ENCODE measurements around the gene IFI27L1.

IFI27L1 gene

DNA sequence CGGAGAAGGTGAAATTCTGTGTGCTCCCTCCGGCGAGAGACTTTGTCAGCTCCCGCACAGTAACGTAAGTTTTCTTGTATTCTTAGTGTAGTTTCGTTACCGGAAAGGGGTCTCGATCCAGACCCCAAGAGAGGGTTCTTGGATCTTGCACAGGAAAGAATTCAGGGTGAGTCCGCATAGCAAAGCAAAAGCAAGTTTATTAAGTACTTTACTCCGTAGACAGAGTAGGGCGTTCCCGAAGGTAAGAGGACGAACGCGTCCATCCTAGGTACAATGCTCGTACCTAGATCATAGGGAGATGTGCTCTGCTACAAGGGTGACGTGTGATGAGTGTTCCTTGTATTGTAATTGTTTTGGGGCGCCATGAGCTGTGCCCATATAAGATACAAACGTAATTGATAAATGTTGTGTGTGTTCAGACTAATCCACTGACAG, 293 bp downstream of the IFI27L1 start:
- DNase-seq, result no peak

DNA sequence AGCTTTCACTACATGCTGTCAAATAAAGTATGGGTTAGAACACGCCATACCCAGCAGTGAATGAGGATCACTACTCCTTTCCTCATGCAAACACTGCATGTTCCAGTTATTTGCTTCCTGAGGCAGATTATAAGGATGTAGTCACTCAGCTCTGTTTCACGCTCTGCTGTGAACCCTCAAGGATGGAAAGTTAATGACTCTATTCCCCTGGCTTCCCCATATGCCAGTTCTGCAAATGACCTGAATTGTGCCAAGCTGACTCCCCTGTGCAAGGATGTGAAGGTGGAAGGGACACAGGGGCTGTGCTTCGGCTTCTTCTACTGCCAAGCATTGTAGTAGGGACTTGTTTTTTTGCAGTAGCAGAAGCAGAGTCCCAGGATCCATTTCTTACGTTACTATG, 6.8 kb downstream of the IFI27L1 start:
- no peak for DNase-seq

DNA sequence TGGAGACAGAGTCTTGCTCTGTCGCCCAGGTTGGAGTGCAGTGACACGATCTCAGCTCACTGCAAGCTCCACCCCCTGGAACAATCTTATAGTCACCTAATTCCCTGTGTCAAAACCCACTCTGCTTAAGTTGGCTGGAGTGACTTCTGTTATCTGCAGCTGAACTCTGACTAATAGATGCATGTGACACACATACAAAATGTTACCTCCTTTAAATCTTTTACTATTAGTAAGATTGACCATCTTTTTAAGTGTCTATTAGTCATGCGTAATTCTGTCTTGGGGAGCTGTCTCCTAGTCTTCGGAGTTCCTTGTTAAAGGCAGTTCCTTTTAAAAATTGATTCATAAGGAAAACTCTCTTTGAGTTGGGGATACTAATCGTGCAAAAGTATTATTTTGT, 7.4 kb downstream of the IFI27L1 start:
- DNase-seq, result no peak

DNA sequence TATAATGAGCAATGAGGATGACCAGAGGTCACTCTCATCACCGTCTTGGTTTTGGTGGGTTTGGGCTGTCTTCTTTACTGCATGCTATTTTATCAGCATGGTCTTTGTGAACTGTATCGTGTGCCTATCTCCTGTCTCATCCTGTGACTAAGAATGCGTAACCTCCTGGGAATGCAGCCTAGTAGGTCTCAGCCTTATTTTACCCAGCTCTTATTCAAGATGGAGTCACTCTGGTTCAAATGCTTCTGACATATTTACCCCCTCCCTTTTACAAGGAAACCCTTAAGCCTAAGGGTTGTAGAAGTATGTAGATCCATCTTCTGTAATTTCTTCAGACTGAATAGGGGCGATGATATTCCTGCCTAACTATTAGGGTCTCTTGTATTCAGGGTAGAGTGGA, 8.4 kb downstream of the IFI27L1 start:
- DNase-seq, result no peak

DNA sequence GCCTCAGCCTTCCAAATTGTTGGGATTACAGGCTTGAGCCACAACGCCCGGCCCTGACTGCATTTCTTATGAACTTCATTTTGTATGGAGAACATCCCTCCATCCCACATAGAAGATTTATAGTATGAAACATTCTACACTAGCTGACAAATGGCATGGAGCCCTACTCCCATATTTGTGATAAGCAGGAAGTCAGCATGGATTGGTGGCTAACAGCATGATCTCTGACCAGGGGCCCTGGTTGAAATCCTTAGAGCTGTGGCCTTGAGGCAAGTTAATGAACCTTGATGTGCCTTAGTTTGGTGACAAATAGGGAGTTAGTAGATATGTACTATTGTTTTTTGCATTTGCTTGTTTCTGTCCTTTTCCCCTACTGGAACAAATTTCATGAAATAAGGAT, 12.3 kb downstream of the IFI27L1 start:
- no peak for DNase-seq

DNA sequence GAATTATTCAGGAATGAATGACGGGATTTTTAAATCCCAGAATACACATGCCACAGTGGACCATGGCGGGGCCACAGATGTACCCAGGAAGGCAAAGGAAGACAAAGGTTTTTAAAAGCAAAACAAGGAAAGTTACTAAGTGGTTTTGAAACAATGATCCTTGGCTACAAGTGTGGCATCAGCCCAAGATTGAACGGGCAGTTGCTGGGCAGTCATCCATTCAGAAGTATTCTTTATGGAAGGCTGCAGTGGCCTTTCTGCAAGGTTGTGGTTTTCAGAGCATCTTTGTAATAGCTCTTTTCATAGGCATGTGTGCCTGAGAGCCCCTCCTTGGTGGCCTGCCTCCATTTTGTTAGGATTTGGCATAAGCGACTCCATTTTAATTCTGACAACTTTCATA, 16.0 kb downstream of the IFI27L1 start:
- DNase-seq, result no peak

DNA sequence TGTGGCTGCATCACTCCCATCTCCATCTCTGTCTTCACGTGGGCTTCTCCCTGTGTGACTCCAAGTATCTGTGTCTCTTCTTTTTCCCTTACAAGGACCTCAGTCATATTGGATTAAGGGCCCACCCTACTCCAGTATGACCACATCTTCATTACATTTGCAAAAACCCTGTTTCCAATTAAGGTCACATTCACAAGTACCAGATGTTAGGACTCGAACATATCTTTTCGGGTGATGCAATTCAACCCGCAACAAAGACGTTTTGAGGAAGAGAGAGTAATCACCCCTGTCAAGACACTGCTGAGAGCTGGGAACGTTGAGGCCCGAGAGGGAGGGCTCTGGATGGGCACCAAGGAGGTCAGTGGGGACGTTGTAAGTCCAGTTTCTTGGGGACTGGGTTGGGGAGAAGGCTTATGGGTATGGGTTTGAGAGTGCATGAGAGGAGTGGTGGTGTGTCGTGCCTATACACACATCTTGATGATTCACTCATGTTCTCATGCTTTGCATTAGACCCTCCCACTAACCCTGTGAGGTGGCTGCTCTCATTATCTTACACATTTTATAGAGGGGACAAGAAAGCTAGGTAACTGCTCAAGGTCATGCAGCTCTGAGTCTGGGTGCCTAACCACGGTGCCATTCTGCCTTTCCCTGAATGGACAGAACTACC, 17.3 kb downstream of the IFI27L1 start:
- no peak for DNase-seq

DNA sequence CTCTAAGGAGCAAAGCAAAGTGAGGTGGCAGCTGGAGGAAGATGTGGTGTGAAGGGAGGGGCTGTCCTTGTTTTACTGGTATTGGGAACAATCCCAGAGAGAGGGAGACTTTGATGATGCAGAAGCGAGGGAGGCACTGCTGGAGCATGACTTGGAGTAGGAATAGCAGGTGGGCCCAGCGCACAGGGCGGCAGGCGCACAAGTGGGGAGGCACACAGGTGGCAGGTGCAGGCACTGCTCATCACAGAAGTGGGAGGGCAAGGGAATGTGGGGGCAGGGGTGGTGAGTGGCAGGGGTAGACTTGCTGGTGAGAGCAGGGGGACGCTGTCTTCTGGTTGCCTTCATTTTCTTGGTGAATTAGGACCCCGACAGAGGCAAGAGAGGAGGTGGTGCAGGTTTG, 17.9 kb downstream of the IFI27L1 start:
- no peak for DNase-seq

DNA sequence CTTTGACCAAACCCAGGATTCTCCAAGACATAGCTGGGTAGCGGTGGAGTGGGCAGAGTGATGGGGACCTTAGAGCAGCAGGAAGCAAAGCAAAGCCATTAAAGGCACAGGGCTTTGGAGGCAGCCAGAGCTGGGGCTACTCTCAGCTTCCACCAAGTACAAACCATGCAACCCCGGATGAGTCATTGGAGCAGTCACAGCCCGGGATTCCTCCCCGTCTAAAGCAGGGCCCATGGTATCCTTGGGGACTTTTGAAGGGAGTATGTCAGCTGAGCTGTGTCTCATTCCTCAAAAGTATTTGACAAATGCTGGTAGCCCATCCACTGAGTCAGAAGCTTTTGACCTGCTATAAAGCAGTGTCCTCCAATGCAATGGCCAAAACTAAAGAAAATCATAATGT, 19.7 kb downstream of the IFI27L1 start:
- no peak for DNase-seq

DNA sequence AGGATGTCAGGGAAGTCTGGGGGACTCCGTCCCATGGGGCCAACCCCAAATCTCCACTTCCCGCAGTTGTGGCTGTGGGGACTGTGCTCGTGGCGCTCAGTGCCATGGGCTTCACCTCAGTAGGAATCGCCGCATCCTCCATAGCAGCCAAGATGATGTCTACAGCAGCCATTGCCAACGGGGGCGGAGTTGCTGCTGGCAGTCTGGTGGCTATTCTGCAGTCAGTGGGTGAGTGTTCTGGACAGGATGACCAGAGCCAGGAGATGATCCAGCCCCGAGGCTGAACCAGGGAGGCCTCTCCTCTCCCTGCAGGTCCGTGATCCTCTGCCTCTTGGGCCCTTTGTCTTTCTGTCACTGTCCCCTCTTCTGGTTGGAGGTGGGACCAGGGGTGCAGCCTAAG, 20.6 kb downstream of the IFI27L1 start:
- no peak for DNase-seq

DNA sequence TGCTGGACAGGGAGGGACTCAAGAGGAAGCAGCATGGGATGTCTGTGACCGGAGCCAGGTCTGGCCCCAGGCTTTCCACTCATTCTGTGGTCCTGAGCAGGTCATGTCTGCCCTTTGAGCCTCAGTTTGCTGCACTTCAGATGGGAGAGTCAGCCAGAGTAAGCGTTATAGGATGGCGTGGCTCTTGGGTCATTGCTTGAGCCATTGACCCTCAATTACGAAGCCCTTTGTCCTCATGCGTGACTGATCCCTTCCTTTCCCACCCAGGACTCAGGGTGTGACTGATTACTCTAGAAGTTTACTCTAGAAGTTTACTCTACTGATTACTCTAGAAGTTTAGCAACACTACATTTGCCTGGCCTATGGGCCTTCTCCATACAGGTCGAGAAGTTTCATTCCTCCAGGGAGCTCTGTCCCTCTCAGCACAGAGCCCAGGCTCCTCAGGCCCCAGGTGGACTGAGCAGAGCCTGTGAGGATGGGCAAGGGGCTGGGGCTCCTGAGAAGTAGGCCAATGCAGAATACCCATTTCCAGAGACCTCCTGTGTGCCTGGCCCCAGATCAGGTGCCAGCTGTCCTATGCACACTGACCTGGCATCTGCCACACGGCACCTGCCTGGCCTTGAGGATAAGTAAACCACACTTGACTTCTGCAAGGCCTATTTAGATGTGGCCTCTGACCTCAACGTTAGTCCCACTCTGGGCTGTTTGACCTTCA, 21.8 kb downstream of the IFI27L1 start:
- no peak for DNase-seq

DNA sequence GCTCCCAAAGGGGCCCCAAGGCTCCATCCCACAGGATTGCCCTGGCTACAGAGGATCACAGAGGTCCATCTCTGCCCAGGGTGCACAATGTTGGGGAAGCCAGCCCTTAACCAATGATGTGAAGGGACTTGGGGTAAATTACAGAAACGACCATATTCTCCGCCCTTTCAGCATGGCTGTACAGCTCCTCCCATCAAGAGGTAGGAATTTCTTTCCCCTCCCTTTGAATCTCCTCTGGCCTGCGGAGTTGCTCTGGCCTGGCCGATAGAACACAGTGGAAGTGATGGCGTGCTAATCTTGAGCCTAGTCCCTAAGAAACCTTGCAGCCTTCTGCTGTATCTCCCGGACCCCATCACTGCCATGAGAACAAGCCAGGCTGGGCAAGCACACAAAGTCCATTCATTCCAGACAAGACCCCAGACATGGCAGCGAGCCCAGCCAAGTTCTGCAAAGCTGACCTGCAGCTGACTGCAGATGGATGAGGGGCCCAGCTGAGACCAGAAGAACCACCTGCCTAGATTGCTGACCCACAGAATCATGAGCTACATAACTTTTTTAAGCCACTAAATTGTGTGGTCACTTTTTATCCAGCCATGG, 22.5 kb downstream of the IFI27L1 start:
- DNase-seq, result no peak

DNA sequence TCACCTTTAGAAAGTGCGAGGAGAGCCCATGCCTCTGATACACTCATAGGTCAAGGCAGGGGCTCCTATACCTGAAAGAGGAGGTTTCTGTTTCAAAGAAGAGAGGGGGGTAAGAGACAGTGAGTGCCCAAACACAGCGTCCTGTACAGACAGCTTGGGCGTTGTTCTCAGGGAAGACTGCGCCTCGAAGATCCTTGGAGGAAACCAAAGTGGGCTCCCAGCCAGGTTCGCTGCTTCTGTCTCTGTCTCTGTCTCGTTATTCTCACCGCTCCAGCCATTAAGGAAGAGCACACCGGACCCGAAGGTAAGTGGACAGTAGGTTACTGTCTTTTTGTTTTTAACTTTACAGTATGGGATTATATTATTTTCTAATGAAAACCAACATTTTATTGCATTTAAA, 23.6 kb downstream of the IFI27L1 start:
- no peak for DNase-seq

DNA sequence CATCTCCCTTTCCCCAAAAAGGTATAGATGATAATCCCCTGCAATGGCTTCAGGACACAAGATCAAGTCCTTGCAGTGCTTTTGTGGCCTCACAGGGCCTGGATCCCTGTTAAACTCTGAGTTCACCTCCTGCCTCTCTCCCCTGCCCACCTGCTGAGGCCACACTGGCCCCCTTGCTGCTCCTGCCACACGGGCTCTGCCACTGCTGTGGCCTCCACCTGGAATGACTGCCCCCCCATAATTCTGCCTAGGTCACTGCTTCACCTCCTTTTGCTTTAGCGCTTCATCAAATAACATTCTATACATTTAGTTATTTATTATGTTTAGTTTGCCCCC, 28.8 kb downstream of the IFI27L1 start:
- no peak for DNase-seq

DNA sequence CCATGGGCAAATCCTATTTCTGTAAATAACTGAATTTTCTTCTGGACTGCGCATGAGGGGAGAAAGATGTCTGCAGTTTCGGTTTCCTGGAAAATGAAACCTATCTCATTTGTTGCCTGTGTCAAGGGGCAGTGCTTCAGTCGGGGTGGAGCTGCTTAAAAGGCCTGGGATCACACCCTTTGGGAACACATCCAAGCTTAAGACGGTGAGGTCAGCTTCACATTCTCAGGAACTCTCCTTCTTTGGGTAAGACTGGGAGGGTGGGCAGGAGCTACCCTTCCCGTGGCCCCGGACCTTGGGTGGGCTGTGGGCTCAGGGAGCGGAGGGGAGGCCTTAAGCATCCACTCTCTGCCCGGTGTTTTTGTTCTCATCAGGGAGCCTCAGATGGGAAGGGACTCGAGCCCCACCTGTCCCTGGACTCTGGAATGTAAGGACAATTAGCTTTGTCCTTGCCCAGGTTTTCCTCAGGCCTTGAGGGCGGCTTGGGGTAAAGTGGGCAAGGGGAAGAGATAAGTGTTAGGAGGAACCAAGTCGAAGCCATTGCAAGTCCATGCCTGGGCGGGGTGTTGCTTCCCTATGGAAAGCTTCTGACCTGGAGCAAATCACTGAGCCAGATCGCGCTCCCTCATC, 29.6 kb downstream of the IFI27L1 start, which contains the start of gene IFI27:
IFI27 (plus strand) TSS at position 185 of the 630 bp plus-strand sequence.
- no peak for DNase-seq

DNA sequence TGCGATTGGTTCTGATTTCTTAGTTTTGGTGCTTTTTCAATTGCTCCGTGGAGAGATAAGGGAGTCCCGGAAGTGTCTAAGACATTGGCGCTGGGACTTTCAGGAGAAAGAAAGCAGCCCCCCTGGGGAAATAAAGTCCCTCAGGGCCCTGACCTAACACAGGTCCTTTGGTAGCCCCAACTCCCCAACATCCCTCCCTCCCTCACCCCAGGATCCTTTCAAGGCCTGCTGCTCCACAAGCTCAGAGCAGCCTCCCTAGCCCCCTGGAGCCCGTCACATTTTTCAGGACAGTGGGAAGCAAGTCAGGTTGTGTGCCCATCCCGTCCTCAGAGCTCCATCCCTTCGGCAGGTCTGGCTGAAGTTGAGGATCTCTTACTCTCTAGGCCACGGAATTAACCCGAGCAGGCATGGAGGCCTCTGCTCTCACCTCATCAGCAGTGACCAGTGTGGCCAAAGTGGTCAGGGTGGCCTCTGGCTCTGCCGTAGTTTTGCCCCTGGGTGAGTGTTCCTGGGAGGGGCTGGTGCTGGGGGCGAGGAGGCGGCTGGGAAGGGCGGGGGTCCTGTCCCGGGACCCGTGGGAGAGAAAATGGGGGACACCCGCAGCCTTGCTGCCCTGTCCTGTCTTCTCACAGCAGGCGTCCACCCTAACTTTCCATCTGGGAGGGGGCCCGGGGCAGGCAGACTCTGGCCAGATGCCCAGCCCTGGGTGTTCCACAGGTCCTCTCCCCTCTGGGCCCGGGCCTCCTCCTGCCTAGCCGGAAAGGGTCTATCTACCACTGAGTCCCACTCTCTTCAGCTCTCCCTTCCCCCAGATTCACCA, 30.4 kb downstream of the IFI27L1 start:
- DNase-seq, result no peak

DNA sequence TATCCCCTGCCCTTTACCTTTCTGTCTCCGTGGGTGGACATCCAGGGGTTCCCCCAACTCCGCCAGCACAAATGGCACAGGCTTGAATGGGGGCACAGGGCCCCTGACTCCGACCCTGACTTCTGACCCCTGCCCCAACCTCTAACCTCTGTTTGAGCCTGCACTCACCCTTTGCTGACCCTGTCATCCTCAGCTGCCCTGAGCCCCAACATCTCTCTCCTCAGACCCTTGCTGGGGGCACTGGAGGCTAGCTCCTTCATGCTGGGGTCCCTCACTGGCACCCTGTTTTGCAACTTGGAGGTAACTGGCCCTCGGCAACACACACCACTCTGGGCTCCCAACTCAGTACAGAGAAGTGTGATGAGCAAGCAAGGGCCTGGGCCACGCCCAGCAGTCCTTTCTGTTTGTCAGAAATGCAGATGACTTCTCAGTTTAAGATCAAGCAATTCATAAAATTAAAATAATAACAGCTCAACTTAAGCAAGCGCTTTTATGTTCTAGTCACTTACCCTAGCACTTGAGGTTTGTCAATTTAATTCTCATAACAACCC, 31.5 kb downstream of the IFI27L1 start:
- no peak for DNase-seq

DNA sequence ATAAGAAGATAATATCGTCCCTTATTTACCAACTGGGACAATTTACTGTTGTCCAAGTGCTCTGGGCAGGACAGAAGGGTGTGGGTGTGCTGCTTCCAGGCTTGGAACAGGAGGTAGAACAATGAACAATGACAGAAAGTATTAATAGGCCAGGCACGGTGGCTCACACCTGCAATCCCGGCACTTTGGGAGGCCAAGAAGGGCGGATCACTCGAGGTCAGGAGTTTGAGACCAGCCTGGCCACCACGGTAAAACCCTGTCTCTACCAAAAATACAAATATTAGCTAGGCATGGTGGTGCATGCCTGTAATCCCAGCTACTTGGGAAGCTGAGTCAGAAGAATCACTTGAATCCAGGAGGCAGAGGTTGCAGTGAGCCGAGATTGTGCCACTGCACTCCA, 32.0 kb downstream of the IFI27L1 start:
- no peak for DNase-seq

DNA sequence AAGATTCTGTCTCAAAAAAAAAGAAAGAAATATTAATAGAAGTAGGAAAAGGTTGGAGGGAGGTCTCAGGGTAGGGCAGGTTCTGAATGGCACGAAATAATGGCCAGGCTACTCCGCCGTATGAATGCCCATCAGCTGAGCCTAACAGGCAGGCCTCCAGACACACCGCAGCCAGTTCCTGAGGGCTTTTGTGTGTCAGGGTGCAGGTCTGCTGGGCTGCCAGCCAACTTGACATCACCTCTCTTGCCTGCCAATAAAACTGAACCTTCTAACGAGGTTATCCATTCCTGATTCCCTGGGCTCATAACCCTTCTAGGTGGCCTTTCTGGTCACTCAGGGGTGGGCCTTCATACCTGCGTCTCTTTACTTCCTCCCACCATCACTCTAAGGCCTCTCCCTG, 32.4 kb downstream of the IFI27L1 start:
- DNase-seq, result no peak

DNA sequence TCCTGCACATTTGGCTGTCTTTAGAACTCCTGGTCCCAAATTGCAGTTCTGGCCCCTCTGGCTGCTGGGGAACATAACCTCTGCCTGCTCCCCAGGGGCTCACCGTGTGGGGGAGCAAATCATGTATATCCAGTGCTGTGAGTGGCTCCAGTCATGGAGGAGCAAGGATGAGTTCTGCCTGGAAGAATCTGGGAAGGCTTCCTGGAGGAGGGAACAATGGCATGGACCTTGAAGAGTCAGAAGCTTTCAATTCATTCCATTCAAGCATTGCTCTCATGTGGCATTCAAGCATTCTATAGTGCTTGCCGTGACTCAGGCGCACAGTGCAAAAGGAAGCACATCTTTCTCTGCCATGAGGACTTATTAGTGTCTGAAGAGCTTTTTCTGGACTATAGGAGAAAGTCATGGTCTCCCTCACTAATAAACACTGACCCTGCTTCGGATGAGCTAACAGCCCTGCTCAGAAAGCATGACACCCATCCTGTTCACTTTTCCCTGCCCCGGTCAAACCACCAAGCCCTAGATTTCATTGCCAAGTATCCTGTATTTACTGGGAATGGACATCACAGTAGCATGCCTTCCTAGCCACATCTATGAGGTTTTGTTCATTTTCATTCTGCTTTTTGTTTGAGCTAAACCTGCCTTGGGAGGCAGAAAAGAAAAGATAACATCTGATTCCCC, 32.9 kb downstream of the IFI27L1 start:
- DNase-seq, result no peak

DNA sequence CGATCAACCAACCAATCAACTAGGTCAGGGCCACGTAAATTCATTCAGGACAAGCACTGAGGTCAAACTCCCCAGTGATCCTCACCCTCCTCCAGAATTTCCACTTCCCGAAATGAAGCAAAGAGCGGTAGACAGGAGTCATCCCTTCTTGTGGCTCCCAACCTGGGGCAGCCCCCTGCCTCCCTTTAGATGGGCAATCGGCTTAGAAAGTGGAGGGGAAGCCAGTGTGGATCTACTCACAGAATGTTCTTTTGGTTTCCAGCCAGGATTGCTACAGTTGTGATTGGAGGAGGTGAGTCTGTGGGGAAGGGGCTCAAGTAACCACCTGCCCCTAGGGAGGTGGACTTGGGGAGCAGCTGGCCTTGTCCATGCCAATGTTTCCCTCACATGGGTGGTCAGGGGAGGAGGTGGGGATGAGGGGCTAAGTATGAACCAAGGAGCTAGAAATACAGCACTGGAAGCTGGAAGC, 33.5 kb downstream of the IFI27L1 start:
- no peak for DNase-seq

DNA sequence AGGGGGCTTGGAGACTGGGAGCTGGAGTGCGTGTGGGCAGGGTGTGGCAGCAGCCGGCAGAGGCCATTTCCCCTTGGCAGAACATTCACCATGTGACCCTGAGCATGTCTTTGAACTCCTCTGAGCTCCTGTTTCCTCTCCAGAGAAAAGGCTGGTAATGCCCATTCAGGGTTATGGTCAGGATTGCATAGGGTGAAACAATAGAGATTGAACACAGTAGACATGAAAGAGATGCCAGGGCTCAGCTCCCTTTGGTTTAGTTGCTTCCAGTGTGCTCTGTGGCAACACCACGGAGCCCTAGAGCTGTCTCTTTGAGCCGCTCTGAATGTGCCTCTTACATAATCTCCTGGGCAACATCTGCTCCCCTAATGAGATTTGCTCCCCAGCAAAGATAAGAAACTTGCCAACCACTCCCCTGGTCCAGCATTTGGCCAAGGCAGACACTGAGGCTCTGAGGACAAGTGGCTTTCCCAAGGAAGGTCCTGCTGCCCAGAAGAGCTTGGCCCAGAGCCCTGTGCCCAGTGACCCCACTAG, 34.0 kb downstream of the IFI27L1 start:
- DNase-seq, result no peak

All from CD4-positive, alpha-beta T cell treated with Interleukin-17A for 4 hours (primary cell).